Stromal cell of bone marrow (primary cell): ENCODE results near the gene SERF2.
"Not testable (repeated sequence)": the region's sequence is repeated elsewhere in the genome, so short reads cannot be mapped to it uniquely, and the experiment has no call there.

ENCODE experiments used
- DNase-seq: peaks from one replicate; pipeline ENCODE4 v3.0.0-alpha.2; 2012; ENCODE audit warnings: low read depth

Gene SERF2

GRCh38 chr15:43794269-43795037, 2.3 kb downstream of the SERF2 start:
- DNase-seq = peak; percentile 60

DNA sequence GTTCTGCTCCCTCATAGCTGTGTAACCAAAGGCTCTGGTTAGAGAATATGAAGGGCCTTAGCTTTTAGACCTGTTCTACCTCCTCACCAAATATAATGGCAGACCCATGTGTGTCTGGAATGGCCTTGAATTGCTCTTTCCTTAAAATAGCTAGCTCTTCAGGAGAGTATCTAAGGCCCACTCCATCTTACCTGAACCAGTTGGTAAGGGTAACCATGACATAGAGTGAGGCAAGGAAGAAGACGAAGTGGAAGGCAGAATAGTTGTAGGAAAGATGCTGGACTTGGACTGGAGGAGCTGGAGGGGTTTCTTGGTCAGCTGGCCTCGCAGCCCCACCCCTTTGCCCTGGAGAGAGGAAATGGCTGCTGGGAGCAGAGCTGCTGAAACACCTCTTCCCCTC, 3.1 kb downstream of the SERF2 start:
- DNase-seq = no peak

DNA sequence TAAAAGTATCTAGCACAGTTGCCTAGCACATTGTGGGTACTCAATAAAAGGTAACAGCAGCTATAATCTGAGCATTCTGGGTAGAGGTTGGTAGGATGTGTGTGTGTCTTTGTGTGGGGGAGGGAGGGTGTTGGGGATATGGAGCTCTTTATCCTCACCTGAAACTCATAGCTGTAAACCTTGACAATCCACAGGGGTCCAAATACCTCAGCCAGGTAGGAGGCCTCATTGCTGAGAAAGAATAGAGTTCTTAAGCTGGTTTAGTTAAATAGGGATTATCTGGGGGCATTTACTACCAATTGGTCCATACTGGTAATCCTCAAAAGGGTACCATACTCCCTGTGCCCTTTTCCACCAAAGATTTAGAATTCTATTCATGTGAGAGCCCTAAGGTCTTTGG, 3.9 kb downstream of the SERF2 start:
- DNase-seq = no peak

DNA sequence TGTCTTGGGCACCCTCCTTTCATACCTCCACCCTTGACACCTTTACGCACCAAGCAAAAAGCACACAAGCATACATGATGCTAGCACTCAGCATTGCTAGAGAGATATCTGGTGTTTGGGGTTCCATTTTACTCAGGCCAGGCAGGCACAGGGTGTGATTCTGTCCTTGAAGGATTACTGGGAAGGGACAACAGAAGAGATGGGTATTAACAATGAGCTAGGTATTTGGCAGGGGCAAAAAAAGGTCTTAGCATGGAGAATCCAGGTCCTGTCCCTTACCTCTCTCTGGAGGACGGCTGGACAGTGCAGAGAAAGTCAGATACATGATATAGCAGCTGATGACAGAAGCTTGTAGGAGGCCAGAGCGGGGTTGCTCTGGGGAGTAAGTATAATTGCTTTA, 4.4 kb downstream of the SERF2 start:
- no peak for DNase-seq

DNA sequence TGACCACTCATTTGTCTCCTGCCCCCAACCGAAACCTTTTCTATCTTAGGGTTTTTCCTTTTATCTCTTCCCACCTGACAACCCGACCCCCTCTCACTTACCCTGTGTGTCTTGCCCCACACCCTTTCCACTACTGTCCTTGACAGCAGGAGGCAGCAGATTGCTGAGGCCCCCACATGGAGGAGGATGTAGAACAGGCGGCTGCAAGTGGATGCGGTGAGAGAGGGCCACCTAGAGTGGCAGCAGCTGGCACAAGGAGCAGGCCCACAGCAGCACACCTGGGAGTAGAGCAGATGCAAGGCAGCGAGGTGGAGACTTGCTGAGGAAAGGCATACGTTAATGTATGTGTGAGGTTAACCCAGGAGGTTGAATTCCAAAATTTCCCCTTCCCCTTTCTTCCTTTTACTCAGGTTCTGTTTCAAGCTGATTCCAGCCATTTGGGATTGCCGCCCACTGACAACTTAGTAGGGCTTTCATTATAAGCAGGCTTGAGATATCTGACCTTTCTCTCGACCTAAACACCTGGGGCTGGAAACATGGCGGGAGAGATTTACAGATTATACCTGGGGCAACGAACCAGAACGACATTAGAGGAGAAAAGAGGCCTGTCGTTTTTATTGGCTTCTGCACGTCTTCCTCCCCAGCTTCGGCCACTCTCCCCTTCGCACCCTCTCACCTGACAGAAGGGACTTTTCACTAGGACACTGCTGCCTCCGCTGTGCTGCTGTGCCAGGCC, 7.3 kb downstream of the SERF2 start:
- DNase-seq = no peak

DNA sequence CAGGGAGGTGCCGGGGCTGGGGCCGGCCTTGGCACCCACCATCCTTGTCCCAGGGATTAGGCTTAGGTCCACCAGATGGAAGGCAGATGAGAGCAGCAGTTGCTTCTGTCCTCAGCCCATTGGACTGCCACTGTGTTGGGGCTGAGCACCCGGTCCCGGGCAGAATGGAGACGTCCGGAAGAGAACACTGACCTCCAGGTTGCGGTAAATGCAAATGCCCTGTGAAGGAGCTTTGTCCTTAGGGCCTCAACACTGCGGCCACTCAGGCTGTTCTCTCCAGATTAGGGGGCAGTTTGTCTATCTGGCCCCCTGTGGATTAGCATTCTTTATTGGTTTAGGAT, 7.8 kb downstream of the SERF2 start, which contains the start of gene SERINC4:
SERINC4 (minus strand) TSS at position 276 of the 341 bp plus-strand sequence; CDS start at position 42, 234 bp downstream.
- no peak for DNase-seq

DNA sequence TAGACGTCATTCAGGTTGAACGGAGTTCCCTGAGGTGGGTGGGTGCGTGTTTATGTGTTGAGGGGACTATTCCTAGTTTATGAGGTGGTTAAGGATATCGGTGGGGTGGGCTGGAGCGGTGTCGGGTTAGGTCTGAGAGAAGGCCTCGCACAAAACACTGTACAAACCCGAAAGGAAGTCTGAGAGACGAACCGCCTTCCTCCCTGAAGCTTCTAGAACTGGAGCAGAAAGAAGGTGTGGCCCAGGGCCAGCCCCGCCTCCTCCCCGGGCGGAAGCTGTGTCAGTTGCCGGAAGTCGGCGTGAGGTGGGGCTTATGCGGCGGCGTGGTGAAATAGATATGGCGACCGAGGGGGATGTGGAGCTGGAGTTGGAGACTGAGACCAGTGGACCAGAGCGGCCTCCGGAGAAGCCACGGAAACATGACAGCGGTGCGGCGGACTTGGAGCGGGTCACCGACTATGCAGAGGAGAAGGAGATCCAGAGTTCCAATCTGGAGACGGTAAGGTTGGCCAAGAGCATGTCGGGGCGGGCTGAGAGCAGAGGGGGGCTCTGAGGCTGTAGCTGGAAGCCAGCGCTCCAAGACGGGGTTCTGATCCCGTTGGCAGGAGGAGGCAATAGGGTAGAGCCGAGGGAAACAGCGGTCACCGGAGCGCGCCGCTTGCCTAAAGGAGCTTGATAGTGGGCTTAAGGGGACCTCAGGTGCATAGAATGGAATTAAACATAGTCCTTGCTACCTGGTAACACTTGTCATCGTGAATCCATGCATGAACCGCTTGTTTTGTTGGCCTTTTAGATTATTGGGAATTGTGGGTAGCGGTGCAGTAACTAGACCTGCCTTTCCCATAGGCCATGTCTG, 8.4 kb downstream of the SERF2 start, which contains the start of gene HYPK:
HYPK (plus strand) TSS at position 314 of the 856 bp plus-strand sequence; CDS start at position 338, 24 bp downstream.
- peak; percentile 82 for DNase-seq

DNA sequence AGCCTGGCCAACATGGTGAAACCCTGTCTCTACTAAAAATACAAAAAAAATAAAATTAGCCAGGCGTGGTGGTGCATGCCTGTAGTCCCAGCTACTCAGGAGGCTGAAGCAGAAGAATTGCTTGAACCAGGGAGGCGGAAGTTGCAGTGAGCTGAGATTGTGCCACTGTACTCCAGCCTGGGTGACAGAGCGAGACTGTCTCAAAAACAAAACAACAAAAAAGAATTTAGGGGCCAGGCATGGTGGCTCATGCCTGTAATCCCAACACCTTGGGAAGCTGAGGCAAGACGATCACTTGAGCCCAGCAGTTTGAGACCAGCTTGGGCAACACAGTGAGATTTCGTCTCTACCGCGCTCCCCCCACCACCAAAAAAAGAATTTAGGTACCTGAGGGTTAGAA, 10.6 kb downstream of the SERF2 start:
- not testable (repeated sequence) for DNase-seq

GRCh38 chr15:43808435-43808950, 16.4 kb downstream of the SERF2 start:
- no peak for DNase-seq

GRCh38 chr15:43808960-43809678, 17.0 kb downstream of the SERF2 start:
- DNase-seq = no peak

GRCh38 chr15:43815064-43815463, 22.9 kb downstream of the SERF2 start:
- DNase-seq = not testable (repeated sequence)

DNA sequence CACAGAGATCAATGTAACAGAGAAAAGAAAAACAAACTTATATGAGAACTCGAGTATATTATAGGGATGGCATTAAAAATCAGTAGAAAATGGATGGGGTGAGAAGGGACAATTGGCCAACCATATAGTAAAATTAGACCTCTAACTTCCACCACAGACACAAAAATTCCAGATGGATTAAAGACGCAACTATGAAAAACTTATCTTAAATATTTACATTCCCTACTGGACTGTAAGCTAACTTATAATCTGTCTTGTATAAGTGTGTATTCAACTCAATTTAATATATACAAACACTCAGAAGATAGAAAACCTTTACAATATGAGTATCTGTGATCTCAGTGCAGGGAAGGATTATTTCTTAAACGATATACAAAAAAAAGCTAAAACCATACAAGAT, 29.4 kb downstream of the SERF2 start:
- no peak for DNase-seq

DNA sequence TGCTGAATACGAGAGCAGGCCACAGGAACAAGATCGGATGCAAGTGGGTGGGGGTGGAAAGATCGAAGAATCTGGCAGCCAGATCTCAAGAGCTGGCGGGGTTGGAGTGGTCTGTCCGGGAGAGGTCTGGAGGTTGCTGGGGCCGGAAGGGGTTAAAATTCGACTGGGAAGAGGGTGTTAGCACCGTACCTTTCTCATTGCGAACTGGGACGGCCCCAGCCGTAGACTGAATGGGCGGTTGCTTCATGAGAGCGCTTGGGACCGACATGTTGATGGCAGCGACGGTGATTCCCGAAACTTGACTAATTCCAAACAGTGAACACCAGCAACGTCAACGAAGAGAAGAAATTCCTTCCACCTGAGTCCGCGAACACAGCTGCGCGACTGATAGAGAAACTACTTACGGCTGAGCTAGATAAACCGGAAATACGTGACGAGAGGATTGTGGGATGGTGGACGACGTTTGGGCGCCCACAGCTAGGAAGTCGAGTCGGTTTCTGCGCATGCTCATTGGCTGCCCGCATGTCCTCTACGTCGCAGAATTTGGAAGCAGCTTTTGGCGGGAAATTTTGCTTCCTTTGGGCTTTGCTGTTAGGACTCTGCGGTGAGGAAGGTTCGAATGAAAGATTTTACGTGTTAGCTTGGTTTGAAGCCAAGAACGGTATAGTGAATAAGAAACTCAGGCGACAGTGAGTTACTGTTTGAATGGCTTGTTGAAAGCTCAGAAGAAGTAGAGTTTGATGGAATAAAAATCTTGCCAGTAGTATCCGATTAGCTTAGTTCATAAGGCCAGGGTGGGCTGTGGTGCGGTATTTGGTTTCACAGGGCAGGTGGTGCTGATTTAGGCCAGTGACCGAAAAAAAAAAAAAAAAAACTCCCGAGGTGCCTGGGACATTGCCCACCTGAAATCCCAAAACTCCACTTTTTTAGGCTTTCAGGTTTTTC, 32.5 kb downstream of the SERF2 start, which contains the start of gene MFAP1:
MFAP1 (minus strand) TSS at position 389 of the 945 bp plus-strand sequence; CDS start at position 268, 121 bp downstream.
- peak; percentile 95 for DNase-seq

GRCh38 chr15:43825305-43825704, 33.2 kb downstream of the SERF2 start:
- not testable (repeated sequence) for DNase-seq

GRCh38 chr15:43826029-43826507, 33.9 kb downstream of the SERF2 start:
- no peak for DNase-seq

DNA sequence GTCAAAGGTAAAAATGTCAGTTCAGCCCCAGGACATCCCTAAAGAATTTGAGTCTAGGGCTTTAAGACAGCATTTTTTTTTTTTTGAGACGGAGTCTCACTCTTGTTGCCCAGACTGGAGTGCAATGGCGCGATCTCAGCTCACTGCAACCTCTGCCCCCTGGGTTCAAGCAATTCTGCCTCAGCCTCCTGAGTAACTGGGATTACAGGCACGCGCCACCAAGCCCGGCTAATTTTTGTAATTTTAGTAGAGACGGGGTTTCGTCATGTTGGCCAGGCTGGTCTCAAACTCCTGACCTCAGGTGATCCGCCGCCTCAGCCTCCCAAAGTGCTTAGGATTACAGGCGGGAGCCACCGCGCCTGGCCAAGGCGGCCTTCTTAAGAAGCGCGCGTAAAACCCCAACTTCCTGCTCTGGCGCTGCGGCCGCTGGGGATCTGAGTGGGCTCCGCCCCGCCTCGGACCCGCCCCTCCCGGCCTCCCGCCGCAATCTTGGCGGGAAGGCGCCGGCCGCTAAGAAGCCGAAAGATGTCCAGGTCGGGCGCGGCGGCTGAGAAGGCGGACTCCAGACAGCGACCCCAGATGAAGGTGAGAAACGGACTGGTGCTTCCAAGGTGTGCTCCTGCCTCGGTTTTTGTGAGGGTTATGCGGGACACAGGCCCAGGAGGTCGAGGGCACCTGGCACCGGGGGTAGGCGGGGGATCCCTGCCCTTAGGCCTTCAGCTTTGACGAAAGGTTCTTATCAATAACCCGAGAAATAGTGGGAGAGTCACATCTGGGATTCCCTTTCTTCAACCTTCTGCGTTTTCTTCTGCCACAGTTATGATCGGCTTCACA, 34.6 kb downstream of the SERF2 start, which contains the start of gene WDR76:
WDR76 (plus strand) TSS at position 495 of the 834 bp plus-strand sequence; CDS start at position 526, 31 bp downstream.
- peak; percentile 57 for DNase-seq

GRCh38 chr15:43828061-43828657, 36.0 kb downstream of the SERF2 start:
- DNase-seq = no peak

DNA sequence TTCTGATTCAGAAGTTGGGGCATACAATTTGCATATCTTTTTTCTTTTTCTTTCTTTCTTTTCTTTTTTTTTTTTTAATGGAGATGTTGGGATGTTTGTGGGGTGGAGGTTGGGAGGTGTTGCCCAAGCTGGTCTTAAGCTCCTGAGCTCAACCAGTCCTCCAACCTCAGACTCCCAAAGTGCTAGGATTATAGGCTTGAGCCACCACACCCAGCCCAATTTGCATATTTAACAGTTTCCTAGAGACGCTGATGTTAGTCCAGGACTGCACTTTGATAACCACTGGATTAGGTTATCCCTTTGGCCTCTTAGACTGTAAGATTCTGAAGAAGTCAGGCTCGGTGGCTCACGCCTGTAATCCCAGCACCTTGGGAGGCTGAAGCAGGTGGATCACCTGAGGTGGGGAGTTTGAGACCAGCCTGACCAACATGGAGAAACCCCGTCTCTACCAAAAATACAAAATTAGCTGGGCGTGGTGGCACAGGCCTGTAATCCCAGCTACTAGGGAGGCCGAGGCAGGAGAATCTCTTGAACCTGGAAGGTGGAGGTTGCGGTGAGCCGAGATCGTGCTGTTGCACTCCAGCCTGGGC, 37.9 kb downstream of the SERF2 start:
- not testable (repeated sequence) for DNase-seq
